Measurements from ENCODE around the gene DEFB132.

DNA sequence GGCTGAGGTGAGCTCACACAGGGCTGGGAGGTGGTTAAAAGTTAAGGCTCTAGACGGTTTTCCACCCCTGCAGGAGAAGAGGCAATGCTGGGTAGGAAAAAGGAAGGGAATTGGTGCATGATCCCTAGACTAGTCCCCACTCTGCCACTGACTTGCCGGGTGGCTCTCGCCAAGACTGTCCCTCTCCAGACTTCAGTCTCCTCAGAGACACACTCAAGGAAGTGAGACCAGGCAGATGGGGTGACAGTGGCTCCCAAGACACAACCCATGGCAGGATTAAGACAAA lies 19.9 kb downstream of the DEFB132 start:
- TF ChIP-seq, protein P1, sequence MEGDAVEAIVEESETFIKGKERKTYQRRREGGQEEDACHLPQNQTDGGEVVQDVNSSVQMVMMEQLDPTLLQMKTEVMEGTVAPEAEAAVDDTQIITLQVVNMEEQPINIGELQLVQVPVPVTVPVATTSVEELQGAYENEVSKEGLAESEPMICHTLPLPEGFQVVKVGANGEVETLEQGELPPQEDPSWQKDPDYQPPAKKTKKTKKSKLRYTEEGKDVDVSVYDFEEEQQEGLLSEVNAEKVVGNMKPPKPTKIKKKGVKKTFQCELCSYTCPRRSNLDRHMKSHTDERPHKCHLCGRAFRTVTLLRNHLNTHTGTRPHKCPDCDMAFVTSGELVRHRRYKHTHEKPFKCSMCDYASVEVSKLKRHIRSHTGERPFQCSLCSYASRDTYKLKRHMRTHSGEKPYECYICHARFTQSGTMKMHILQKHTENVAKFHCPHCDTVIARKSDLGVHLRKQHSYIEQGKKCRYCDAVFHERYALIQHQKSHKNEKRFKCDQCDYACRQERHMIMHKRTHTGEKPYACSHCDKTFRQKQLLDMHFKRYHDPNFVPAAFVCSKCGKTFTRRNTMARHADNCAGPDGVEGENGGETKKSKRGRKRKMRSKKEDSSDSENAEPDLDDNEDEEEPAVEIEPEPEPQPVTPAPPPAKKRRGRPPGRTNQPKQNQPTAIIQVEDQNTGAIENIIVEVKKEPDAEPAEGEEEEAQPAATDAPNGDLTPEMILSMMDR (IDR thresholded peaks at IDR 0.05), result no peak
- TF ChIP-seq POLR2A (IDR thresholded peaks at IDR 0.05), result no peak

All from uterus (tissue), 2 donors.